Ishikawa (cell line): ENCODE measurements around the gene TMEM235.

Source experiments
- CEBPB ChIP-seq: IDR thresholded peaks from 2 replicates; pipeline ENCODE4 v1.6.1; 2012
- CREB1 ChIP-seq: IDR thresholded peaks from 2 replicates; pipeline ENCODE4 v1.6.1; 2012; ENCODE audit warnings: low read depth
- EGR1 ChIP-seq: IDR thresholded peaks from 2 replicates; pipeline ENCODE4 v1.6.1; 2012
- EP300 ChIP-seq: IDR thresholded peaks from 2 replicates; pipeline ENCODE4 v1.6.1; 2012; ENCODE audit warnings: borderline replicate concordance
- FOXM1 ChIP-seq: IDR thresholded peaks from 2 replicates; pipeline ENCODE4 v1.6.1; 2012; ENCODE audit warnings: low read depth, borderline replicate concordance
- NFIC ChIP-seq: IDR thresholded peaks from 2 replicates; pipeline ENCODE4 v1.6.1; 2012
- RAD21 ChIP-seq: IDR thresholded peaks from 2 replicates; pipeline ENCODE4 v1.6.1; 2012; ENCODE audit warnings: low read depth
- TAF1 ChIP-seq: IDR thresholded peaks from 2 replicates; pipeline ENCODE4 v1.6.1; 2012; ENCODE audit warnings: low read depth, mild to moderate bottlenecking
- TCF12 ChIP-seq: IDR thresholded peaks from 2 replicates; pipeline ENCODE4 v1.6.1; 2012; ENCODE audit warnings: low read depth
- TEAD4 ChIP-seq: IDR thresholded peaks from 2 replicates; pipeline ENCODE4 v1.6.1; 2012
- YY1 ChIP-seq: IDR thresholded peaks from 2 replicates; pipeline ENCODE4 v1.6.1; 2012; ENCODE audit warnings: low read depth
- ZBTB7A ChIP-seq: IDR thresholded peaks from 2 replicates; pipeline ENCODE4 v1.6.1; 2012; ENCODE audit warnings: low read depth
- TF ChIP-seq, protein P1 (sequence below): IDR thresholded peaks from 2 replicates; pipeline ENCODE4 v1.6.1; 2012
- TF ChIP-seq, protein P2 (sequence below): IDR thresholded peaks from 2 replicates; pipeline ENCODE4 v1.6.1; 2012; ENCODE audit warnings: low read depth, mild to moderate bottlenecking
- TF ChIP-seq, protein P3 (sequence below): IDR thresholded peaks from 2 replicates; pipeline ENCODE4 v1.6.1; 2012

The TMEM235 gene

DNA sequence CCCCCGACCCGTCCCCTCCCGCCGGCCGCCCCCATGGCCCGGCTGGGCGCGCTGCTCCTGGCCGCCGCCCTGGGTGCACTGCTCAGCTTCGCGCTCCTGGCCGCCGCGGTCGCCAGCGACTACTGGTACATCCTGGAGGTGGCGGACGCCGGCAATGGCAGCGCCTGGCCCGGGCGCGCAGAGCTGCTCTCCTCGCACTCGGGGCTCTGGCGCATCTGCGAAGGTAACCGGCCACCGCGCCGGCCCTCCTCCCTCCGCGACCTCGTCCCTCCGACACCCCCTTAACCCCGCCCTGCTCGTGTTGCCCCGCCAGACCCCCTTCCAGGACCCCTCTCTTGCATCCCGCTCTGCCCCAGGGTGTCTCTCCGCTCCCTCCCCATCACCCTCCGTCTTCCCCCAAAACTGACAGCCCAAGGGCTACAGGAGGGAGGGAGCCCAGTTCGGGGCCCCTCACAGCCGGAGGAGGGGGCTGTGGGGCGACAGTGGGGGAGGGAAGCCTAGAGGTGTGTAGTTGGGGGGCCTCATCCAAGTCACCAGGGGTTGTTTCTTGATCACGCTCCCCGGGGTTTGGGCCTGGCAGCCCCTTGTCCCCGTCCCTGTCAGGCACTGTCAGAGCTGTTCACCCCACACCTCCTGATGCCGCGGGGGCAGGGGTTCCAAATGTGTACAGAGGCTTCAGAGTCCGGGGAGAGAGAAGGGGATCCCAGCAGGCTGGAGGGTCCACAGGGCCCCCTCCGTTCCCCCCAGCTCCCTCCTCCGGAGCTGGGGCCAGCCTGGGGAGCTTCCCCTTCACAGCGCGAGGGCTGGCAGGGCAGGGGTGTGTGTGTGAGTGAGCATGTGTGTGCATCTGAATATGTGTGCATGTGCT is 794 bp downstream of the TMEM235 start:
- TF ChIP-seq, protein P1, sequence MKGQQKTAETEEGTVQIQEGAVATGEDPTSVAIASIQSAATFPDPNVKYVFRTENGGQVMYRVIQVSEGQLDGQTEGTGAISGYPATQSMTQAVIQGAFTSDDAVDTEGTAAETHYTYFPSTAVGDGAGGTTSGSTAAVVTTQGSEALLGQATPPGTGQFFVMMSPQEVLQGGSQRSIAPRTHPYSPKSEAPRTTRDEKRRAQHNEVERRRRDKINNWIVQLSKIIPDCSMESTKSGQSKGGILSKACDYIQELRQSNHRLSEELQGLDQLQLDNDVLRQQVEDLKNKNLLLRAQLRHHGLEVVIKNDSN: no peak
- TF ChIP-seq NFIC (no peak), ZBTB7A (no peak), EGR1 (no peak), EP300 (no peak), TCF12 (no peak), TAF1 (no peak), CREB1 (no peak), FOXM1 (no peak), RAD21 (no peak), YY1 (no peak), TEAD4 (no peak), CEBPB (no peak)
- TF ChIP-seq, protein P2, sequence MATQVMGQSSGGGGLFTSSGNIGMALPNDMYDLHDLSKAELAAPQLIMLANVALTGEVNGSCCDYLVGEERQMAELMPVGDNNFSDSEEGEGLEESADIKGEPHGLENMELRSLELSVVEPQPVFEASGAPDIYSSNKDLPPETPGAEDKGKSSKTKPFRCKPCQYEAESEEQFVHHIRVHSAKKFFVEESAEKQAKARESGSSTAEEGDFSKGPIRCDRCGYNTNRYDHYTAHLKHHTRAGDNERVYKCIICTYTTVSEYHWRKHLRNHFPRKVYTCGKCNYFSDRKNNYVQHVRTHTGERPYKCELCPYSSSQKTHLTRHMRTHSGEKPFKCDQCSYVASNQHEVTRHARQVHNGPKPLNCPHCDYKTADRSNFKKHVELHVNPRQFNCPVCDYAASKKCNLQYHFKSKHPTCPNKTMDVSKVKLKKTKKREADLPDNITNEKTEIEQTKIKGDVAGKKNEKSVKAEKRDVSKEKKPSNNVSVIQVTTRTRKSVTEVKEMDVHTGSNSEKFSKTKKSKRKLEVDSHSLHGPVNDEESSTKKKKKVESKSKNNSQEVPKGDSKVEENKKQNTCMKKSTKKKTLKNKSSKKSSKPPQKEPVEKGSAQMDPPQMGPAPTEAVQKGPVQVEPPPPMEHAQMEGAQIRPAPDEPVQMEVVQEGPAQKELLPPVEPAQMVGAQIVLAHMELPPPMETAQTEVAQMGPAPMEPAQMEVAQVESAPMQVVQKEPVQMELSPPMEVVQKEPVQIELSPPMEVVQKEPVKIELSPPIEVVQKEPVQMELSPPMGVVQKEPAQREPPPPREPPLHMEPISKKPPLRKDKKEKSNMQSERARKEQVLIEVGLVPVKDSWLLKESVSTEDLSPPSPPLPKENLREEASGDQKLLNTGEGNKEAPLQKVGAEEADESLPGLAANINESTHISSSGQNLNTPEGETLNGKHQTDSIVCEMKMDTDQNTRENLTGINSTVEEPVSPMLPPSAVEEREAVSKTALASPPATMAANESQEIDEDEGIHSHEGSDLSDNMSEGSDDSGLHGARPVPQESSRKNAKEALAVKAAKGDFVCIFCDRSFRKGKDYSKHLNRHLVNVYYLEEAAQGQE: no peak
- TF ChIP-seq, protein P3, sequence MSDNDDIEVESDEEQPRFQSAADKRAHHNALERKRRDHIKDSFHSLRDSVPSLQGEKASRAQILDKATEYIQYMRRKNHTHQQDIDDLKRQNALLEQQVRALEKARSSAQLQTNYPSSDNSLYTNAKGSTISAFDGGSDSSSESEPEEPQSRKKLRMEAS: no peak

DNA sequence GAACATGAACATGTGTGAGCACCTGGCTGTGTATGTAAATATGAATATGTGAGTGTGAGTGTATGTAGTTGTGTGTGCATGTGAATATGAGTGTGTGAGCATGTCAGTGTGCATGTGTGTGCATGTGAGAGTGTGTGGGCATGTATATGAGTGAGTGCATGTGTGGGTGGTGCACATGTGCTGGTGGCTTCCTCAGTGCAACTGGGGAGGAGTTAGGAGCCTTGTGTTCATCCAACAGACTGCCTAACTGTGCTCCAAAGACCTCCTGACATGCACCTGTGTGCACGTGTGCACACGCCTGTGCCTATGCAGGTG is 1.4 kb downstream of the TMEM235 start:
- TF ChIP-seq, protein P1: no peak
- TF ChIP-seq TAF1 (no peak), NFIC (no peak), EP300 (no peak), CREB1 (no peak), FOXM1 (no peak)
- TF ChIP-seq, protein P3: no peak
- TF ChIP-seq, protein P2: no peak

DNA sequence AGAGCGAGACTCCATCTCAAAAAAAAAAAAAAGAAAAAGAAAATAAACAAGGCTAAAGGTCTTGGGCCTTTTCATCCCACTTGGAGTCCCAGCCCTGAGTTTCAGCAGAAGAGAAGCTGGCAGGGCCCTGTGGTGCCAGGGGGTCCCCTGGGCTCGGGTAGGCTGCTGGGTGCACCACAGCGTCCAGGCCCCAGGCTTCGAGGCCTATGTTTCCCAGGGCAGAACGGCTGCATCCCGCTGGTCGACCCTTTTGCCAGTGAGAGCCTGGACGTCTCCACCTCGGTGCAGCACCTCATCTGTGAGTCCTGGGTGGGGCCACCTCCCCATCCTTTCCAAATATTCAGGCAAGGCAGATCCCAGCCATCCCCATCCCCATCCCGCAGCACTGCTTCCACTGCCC is 2.2 kb downstream of the TMEM235 start:
- TF ChIP-seq, protein P1: no peak
- TF ChIP-seq, protein P2: no peak
- TF ChIP-seq EP300 (no peak), EGR1 (no peak), CEBPB (no peak), NFIC (no peak), YY1 (no peak)

DNA sequence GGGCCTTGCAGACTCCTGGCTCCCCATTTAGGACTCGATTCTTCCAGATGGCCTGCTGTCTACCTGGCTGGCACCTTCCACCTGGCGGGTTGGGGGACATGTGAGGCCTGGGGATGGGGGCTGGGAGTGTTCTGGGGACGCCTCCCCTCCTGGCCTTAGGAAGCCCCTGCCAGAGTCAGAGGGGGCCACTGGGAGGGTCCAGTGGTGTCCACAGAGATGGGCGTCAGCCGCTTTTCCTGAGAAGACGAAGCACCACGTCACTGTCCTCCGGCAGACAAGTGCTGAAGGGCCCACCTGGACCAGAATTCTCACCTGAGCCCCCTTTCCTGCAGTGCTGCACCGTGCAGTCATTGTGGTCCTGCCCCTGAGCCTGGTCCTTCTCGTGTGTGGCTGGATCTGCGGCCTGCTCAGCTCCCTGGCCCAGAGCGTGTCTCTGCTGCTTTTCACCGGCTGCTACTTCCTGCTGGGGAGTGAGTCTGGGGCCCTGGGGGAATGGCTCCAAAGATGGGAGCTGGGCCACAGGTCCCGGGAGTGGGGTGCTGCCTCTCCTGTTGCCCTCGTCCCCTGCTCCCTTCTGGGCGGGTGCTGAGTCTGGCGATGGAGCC is 2.9 kb downstream of the TMEM235 start:
- TF ChIP-seq EP300 (no peak), TCF12 (no peak), YY1 (no peak), TEAD4 (no peak)
- TF ChIP-seq, protein P2: no peak
- TF ChIP-seq, protein P1: no peak
